VCaP (cell line): ENCODE data around the gene PLP1.

ENCODE experiments used
- H3K27ac ChIP-seq: fragments of 450-650 bp; 2 replicates; pipeline ENCODE4 v1.5.1; 2017
- TF ChIP-seq, protein P1 (sequence below): fragments of 450-650 bp; conservative IDR thresholded peaks from 2 replicates; pipeline ENCODE4 v1.5.1; 2017; ENCODE audit warnings: mild to moderate bottlenecking, moderate library complexity

PLP1 gene

GRCh38 chrX:103773445-103773844, 3.2 kb upstream of the PLP1 start:
- TF ChIP-seq, protein P1, sequence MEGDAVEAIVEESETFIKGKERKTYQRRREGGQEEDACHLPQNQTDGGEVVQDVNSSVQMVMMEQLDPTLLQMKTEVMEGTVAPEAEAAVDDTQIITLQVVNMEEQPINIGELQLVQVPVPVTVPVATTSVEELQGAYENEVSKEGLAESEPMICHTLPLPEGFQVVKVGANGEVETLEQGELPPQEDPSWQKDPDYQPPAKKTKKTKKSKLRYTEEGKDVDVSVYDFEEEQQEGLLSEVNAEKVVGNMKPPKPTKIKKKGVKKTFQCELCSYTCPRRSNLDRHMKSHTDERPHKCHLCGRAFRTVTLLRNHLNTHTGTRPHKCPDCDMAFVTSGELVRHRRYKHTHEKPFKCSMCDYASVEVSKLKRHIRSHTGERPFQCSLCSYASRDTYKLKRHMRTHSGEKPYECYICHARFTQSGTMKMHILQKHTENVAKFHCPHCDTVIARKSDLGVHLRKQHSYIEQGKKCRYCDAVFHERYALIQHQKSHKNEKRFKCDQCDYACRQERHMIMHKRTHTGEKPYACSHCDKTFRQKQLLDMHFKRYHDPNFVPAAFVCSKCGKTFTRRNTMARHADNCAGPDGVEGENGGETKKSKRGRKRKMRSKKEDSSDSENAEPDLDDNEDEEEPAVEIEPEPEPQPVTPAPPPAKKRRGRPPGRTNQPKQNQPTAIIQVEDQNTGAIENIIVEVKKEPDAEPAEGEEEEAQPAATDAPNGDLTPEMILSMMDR = no peak
- no peak overlapping the region for H3K27ac ChIP-seq

GRCh38 chrX:103774070-103774642, 2.5 kb upstream of the PLP1 start:
- TF ChIP-seq, protein P1 = peak; percentile 72
- no peak overlapping the region for H3K27ac ChIP-seq

- H3K27ac ChIP-seq = no peak overlapping the region
- TF ChIP-seq, protein P1 = no peak
These were observed 2.6 kb downstream of the PLP1 start for GRCh38 chrX:103779141-103779789.

DNA sequence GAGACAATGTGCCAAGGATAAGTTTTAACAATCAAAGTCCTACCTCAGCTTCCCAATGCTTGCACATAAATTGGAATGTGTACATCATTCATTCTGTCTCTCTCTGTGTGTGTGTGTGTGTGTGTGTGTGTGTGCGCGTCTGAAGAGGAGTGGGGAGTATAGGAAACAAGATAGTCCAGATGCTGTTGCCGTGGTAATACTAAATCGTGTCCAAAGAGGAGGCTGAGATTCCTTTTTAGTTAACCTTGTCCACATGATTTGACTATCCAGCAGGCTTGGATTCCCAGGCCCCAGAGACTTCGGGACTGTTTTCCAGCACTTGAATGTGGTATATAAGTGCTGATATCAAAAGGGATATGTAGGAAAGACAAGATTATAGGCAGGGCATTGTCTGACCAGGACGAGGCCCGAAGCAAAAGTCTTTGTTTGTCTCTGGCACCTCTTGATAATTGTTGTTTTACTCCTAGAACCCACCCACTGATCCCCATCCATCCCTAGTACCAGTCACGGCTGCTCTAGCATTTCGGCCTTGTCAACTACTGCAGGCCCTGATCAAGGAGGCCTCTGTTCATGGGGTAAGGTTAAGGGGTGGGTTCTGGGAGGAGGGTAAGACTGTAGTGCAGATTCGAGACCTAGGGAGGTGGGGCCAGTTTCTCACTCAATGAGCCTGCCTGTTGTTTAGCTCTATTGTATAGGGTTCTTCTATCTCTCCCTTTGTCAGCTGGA, 3.9 kb downstream of the PLP1 start:
- TF ChIP-seq, protein P1 = no peak
- no peak overlapping the region for H3K27ac ChIP-seq

- no peak overlapping the region for H3K27ac ChIP-seq
- TF ChIP-seq, protein P1 = no peak
These were observed 4.4 kb downstream of the PLP1 start for GRCh38 chrX:103781062-103781402.

GRCh38 chrX:103781706-103782105, 5.1 kb downstream of the PLP1 start:
- TF ChIP-seq, protein P1 = no peak
- no peak overlapping the region for H3K27ac ChIP-seq

DNA sequence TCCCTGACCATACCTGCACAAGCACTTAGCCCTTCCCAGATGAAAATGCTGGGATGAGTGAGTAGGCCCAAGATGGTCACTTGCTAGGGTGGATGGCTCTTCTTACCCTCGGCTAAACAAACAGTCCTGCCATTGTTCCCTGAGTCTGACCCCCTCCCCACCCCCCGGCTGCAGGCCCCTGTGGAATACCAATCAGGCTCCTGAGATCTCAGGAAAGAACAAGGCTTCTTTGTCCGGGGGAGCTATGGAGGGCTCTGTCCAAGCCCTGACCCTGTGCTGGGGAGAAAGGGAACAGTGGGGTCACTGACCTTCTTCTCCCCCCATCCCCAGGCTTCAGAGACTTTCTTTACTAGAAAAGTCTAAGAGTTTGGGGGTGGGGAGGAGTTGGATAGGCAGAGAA, 6.0 kb downstream of the PLP1 start:
- no peak overlapping the region for H3K27ac ChIP-seq
- TF ChIP-seq, protein P1 = no peak
